Choroid plexus epithelial cell (primary cell): ENCODE data around the gene GLOD4.

ENCODE experiments used
- DNase-seq: peaks from one replicate; pipeline ENCODE4 v3.0.0-alpha.2; 2010; ENCODE audit warnings: low read depth
- H3K4me3 ChIP-seq: 2 replicates; pipeline ENCODE4 v1.5.1; 2011; ENCODE audit warnings: low read depth, mild to moderate bottlenecking, control low read depth, low read length, moderate library complexity
- TF ChIP-seq, protein P1 (sequence below): conservative IDR thresholded peaks from 2 replicates; pipeline ENCODE4 v1.5.1; 2011; ENCODE audit warnings: low read depth, mild to moderate bottlenecking, control low read depth, inconsistent platforms, low read length, moderate library complexity

GLOD4 gene

DNA sequence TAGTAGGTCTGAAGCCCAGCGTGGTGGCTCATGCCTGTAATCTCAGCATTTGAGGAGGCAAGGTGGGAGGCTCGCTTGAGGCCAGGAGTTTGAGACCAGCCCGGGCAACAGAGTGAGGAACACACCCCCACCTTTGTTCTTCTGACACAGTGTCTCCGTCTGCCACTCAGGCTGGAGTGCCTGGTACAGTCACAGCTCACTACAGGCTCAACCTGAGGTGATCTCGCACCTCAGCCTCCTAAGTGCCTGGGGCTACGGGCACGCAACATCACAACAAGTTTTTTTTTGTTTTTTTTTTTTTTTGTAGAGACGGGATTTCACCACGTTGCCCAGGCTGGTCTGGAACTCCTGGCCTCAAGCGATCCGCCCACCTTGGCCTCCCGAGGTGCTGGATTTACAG lies 56.3 kb downstream of the GLOD4 start:
- DNase-seq, result no peak
- TF ChIP-seq, protein P1, sequence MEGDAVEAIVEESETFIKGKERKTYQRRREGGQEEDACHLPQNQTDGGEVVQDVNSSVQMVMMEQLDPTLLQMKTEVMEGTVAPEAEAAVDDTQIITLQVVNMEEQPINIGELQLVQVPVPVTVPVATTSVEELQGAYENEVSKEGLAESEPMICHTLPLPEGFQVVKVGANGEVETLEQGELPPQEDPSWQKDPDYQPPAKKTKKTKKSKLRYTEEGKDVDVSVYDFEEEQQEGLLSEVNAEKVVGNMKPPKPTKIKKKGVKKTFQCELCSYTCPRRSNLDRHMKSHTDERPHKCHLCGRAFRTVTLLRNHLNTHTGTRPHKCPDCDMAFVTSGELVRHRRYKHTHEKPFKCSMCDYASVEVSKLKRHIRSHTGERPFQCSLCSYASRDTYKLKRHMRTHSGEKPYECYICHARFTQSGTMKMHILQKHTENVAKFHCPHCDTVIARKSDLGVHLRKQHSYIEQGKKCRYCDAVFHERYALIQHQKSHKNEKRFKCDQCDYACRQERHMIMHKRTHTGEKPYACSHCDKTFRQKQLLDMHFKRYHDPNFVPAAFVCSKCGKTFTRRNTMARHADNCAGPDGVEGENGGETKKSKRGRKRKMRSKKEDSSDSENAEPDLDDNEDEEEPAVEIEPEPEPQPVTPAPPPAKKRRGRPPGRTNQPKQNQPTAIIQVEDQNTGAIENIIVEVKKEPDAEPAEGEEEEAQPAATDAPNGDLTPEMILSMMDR, result no peak
- H3K4me3 ChIP-seq, result no peak overlapping the region

DNA sequence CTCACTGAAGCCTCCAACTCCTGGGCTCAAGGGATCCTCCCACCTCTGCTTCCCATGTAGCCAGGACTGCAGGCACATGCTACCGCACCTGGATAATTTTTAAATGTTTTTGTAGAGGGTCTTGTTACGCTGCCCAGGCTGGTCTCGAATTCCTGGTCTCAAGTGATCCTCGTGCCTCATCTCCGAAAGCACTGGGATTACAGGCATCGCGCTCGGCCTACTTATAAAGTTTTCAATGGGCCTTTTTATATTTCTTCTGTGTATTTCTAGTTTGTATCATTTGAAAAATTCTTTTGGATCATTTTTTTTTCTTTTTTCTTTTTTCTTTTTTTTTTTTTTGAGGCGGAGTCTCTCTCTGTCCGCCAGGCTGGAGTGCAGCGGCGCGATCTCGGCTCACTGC lies 57.0 kb downstream of the GLOD4 start:
- TF ChIP-seq, protein P1, result no peak
- no peak overlapping the region for H3K4me3 ChIP-seq
- DNase-seq, result no peak

DNA sequence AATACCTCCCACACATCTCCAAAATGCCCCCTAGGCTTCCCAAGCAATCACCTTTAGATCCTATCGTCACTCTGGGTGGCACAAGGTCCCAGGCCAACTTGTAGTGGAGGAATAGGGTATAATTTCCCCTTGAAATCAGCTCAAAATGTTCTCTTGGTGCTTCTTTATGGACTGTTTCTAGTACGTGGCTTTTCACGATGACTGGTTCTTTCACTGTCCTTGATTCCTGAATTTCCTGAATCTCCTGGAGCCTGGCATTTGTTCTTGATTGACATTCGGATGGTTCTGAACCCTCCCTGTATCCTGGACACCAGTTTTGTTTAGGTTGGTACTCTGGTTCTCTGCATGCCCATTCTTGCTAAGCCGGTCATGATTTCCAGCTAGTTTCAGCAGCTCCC lies 60.5 kb downstream of the GLOD4 start:
- H3K4me3 ChIP-seq, result no peak overlapping the region
- TF ChIP-seq, protein P1, result no peak

DNA sequence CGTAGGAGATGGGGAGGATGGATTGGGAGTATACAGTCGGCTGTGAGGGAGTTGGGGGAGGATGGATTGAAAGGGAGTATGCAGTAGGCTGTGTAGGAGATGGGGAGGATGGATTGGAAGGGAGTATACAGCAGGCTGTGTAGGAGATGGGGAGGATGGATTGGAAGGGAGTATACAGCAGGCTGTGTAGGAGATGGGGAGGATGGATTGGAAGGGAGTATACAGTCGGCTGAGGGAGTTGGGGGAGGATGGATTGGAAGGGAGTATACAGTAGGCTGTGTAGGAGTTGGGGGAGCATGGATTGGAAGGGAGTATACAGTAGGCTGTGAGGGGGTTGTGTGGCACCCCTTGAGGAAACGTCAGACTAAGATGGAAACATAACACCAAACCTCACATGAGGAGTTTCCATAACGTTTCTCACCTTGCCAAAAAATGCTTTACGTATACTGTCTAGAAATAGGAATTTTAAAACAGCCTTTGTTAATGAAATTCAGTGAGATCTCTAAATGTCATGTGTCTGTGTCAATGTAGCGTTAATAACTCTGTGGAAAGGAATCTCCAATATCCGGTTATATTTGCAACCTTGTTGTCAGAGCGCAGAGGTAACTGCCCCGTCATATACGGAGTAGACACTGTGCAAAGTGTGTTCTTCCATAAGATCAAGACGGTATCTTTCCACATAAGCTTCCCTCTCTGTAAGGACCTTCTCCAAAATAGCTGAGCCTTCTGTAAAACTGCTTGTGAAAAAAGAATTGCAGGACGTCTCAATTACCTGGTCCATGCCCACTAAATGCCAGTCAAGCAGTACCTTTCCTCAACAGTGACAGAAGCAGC lies 61.2 kb downstream of the GLOD4 start:
- DNase-seq, result no peak
- H3K4me3 ChIP-seq, result no peak overlapping the region
- TF ChIP-seq, protein P1, result no peak

More for the DNA sequence above, 60.5 kb downstream of the GLOD4 start:
- no peak for DNase-seq

DNA sequence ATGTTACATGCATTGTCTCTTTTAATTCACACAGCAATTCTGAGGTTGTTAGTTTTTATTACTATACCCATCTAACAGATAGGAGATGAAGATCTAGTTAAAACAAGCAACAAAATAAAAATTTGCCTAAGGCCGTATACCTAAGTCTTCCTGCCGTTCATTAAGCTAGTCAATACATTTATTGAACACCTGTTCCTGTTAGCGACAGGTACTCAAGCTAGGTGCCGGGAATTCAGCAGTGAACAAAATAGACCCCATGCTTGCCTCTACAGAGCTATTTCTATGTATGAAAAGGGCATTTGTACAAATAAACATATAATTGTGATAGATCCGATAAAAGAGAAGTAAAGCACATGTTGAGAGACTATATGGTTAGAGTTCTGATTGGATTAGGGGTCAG lies 64.0 kb downstream of the GLOD4 start:
- no peak overlapping the region for H3K4me3 ChIP-seq
- TF ChIP-seq, protein P1, result no peak
- no peak for DNase-seq
